HG03064 (cell line): Measurements from ENCODE around the gene ACOXL.

Source experiments
- ATAC-seq: cut with Tn5 transposase; IDR thresholded peaks from one replicate; pipeline ENCODE4 v1.9.1; 2021; ENCODE audit warnings: low read depth; ENCODE audit not compliant: unreplicated experiment

ACOXL gene

GRCh38 chr2:111048856-111049768, 316.7 kb downstream of the ACOXL start:
- no peak for ATAC-seq

GRCh38 chr2:111049792-111050640, 317.6 kb downstream of the ACOXL start:
- no peak for ATAC-seq

- no peak for ATAC-seq
Measured at GRCh38 chr2:111050701-111051376, 318.5 kb downstream of the ACOXL start.

DNA sequence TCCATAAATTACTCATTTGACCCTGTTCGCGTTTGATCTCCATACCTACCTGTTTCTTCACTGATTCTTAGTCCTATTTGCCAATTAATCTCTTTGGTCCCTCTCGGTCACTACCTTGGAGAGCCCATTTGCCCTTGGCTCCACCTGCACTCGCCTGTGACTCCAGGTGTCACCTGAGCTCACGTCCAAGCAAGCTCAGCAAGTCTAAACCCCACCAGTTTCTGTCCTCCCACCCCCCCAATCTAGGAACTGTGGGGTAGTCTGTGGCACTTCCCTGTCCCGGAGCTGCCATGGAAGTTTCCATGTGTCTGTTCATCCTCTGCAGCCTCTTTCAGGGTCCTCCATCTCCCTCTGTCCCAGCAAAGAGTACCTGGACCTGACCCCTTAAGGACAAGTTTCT, 320.2 kb downstream of the ACOXL start:
- no peak for ATAC-seq

DNA sequence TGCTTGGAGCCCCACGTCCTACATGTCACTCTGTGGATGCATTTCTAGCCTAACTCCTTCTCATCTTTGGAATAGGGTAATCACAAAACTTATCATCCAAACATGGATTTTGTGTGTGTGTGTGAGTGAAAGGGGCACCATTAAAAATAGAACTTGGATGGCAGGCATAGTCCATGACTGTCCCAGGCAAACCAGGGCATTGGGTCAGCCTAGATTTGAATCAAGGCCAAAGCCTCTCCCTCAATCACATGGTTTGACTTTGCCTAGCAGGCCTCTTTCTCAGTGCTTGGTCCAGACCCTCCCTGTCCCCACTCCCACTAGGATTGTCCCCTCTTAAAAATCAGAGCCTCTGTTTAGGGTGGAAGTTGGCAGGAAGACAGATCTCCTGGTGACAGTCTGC, 320.9 kb downstream of the ACOXL start:
- no peak for ATAC-seq

DNA sequence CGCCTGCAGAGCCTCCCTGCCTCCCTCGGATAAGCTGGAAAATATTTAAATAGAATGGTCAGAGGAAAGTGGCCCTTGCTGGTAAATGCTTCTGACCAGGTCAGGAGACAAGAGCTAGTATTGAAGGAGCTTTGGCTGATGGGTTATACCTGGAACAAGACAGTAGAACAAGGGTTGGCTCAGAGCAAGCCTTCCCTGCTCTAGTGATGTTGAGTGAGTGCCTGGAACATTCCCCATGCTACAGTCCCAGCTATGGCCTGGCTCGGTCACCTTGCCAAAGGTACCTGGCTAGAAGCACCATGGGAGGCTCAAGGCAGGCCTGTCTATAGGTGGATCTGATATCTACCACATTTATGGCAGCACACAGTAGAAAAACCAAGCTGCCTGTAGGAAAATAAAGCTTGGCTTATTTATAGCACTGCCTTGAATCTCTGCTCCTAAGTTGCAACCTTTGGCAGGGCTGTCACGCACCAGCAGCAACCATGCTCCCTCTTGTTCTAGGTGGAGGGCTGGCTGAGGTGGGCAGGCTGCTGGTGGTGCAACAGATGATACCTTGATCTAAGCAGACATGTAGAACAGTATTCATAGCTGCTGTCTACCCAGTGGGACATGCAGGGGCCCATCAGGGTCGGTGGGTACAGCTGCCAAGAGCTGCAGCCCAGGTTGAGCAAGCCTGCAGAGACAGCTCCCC, 321.6 kb downstream of the ACOXL start:
- ATAC-seq, result no peak

DNA sequence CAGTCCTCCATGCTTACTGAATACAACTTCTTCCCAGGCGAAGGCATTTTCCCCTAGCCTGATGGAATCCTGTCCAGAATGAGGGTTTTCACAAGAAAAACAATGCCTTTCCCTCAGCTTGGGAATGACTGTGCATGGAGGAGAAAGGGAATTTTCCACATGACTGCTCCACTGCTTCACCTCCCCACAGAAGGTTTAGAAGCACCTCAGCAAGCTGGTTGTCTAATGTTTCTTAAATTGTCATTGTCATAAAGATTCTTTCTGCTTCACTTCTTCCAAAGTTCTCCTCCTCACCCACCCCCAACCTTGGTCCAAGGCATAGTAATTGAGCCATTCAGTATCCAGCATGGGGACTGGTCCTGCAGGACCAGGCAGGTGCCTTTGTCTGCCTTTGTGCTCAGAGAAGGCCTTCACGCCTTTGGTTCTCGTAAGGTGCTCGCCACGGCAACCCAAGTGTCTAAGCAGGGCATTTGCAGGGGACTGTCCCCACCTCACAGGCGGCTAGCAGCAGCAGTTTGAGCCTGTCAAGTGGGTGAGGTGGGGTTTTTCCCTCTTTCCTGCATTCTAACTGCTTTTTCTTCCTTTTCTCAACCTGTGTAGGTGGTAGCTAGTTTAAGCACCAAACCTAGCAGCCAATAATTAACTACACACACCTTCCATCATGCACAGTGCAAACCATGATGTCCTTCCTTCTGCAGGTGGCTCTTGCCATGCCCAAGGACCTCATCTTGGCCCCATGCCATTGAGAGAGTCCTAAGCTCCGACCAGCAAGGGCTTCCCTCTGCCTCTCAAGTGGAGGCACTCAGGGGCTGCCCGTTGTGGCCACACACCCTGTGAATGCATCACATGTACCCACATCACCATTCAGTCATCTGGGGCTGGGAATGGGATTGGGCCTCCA, 322.7 kb downstream of the ACOXL start:
- peak; percentile 62 for ATAC-seq

DNA sequence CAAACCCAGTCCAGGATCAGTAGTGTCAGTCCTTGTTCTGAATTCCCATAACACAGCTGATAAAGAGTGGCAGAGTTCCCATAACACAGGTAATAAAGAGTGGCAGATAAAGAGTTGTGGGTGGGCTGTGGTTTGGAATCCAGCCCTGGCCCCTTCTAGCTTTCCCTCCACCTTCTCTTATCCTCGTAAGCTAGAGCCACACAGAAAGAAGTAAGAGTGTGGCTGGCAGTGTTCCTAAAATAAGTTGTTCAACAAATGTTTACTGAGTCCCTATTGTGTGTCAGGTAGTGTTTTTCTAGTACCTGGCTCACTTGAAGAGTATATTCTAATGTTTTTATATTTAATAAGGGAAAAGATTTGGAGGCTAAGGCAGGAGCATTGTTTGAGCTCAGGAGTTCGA, 323.4 kb downstream of the ACOXL start:
- no peak for ATAC-seq

GRCh38 chr2:111057045-111057444, 324.7 kb downstream of the ACOXL start:
- no peak for ATAC-seq

DNA sequence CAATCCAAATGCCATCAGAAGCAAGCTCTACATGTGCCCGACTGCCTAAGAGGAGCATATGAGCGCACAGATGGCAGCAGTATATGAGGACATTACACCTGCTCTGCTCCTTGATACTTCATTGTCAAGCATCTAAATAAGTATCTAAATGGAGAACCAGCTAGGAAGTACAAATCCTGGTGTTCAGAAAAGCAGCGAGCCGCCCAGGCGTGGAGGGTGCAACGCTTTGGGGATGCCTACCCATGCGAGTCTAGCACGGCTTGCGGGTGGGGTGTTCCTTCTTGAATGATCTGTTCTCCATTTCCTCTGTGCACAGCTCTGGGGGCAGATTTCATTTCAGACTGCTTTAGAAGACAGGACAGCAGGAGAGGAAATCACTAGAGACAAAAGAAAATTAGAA, 325.3 kb downstream of the ACOXL start:
- no peak for ATAC-seq

DNA sequence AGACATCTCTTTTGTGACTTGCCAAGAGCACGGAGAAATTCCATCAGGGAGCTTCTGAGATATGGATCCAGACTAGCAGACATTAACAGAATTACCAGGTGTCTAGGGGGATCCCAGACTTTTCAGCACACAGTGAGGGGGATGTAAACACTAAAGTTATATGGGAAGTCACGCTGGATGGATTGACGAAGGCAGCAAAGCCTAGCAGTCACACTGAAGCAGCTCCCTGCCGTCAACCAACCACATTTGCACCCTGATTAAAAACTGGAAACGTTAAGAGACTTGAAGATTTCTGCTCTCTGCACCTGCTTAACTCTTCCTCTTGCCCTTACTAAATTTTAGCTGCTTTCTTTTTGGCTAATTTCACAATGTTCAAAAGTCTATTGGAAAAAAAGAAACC, 325.9 kb downstream of the ACOXL start:
- ATAC-seq, result no peak

DNA sequence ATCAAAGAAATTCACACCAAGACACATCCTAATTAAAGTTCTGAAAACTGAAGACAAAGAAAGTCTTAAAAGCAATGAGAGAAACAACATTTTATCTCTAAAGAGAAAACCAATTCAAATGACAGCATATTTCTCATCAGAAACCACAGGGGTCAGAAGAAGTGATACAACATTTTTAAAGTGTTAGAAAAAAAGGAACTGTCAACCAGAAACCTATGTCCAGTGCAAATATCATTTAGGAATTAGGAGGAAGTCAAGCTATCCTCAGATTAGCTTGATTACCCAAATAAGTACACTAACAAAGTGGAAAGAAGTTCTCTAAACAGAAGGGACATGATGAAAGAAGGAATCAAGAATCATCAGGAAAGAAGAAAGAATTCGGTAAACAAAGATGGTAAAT, 328.8 kb downstream of the ACOXL start:
- no peak for ATAC-seq

DNA sequence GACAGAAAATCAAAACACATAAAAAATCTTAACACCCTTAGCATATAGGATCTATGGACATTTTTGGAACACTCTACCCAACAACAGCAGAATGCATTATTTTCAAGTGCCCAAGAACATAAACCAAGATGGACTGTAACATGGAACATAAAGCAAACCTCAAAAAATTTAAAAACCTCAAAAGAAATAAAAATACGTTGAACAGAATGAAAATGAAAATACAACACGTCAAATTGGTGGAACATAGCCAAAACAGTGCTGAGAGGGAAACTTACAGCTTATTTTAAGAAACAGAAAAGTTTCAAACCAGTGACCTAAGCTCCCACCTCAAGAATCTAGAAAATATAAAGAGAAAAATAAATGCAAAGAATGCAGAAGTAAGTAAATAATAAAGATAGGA, 330.0 kb downstream of the ACOXL start:
- no peak for ATAC-seq

GRCh38 chr2:111066062-111066593, 333.8 kb downstream of the ACOXL start:
- no peak for ATAC-seq

DNA sequence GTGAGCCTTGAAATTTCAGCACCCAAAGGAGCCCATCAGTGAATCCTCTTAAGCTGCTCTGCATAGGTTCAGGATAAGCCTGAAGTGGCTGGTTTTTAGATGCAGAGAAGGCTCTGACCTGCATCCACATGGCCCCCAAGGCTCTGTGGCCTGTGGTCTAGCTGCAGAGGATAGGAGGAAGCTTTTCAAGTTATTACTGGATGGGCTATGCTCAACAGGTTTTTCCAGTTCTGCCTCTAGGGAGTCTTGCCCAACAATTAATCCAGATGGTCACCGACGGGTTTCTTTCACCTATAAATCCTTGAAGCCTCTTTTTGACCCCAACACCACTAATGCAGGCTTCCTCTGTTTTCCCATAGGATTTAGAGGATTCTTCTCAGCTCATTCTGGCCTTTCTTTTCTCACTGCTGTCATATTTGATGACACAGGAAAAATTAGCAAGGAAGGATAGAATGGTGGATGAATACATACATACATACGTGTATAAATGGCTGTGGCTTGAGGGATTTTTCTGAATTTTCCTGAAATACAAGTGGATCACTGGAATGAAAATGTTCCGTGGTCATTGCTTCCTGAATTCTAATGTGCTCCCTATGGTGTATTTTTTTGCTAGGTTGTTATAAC, 336.2 kb downstream of the ACOXL start:
- no peak for ATAC-seq

GRCh38 chr2:111069722-111070121, 337.3 kb downstream of the ACOXL start:
- ATAC-seq, result no peak

- no peak for ATAC-seq
Measured at GRCh38 chr2:111071600-111072171, 339.3 kb downstream of the ACOXL start.

GRCh38 chr2:111072220-111072871, 340.0 kb downstream of the ACOXL start:
- no peak for ATAC-seq
